NCI-H2029 treated with DMSO at 0.1 percent for 48 hours (cell line): ENCODE results near the gene DGCR8.

Experiments
- DNase-seq: peaks from one replicate; lab custom pipeline; 2025; lab: John Stamatoyannopoulos, UW

Gene DGCR8

DNA sequence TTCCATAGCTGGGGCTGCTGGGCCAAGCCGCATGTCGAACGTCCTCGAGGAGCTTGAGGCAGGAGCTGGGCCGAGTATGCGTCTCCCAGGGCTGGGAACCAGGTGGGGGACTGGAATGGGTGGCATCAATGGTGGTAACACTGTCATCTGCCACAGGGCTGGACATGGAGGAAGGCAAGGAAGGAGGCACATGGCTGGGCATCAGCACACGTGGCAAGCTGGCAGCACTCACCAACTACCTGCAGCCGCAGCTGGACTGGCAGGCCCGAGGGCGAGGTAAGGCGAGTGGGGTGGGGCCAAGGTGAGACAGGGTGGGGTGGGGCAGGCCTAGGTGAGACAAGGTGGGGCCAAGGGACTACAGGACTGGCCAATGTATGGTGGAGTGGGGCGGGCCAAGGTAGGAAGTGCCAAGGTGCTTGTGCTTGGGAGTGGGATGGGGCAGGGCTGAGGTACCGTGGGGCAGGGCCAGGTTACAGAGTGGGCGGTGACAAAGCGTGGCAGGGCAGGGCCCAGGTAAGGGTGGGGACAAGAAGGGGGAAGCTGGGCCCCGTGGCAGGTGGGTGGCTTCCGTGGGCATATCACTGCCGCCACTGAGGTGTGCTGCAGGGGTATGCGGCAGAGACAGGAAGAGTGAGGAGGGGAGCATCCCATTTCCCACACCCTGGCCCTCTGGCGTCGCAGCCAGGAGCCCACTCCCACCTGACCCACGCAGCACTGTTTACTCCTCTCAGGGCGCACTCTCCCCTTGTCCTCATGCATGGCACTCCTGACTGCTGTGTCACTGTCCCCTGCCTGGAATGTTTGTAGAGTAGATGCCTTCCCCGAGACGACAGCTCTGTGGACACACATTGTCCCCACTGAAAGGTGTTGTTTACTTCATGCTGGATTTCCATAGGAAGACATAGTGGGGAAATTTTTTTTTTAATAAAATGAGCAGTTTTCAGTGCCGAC is 27.5 kb upstream of the DGCR8 start:
- DNase-seq, result no peak

DNA sequence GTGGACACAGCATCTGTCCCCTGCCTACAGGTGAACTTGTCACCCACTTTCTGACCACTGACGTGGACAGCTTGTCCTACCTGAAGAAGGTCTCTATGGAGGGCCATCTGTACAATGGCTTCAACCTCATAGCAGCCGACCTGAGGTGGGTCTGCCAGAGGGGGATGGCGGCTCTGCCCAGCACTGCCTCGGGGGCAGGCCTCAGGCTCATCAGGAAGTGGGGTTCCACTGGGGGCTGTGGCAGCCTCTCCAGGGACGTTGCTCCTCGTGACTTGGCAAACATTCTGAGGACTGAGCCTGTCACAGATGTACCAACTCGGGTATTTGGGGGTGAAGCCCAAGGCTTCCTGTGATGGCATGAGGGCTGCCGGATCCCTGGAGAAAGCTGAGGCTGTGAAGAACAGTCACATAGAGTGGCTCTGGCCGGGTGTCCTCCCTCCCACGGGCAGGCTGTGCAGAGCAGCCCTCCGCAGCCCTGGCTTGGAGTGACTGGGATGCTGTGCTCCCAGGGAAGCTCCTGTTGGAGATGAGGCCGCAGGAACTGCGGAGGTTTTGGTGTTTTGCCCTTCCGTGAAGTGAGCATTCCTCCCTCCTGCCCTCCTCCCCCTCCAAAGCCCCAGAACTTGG is 26.5 kb upstream of the DGCR8 start:
- no peak for DNase-seq

DNA sequence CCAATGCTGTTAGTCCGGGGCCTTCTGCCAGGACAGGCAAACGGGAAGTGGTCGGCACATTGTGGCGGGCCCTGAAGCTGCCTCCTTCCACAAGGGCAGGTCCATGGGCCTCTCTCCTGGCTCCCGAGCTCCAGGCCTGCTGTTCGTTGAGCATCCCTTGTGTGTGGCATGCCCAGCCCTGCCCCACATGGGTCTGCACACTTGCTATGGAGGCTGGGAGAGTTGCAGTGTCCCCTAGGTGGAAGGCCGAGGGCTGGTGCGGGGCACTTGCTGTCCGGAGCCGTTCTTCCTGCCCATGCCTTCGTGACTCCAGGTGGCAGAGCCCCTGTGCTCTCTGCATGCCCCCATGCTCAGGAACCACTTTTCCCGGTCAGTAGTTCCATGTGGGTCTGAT is 26.0 kb upstream of the DGCR8 start:
- no peak for DNase-seq

DNA sequence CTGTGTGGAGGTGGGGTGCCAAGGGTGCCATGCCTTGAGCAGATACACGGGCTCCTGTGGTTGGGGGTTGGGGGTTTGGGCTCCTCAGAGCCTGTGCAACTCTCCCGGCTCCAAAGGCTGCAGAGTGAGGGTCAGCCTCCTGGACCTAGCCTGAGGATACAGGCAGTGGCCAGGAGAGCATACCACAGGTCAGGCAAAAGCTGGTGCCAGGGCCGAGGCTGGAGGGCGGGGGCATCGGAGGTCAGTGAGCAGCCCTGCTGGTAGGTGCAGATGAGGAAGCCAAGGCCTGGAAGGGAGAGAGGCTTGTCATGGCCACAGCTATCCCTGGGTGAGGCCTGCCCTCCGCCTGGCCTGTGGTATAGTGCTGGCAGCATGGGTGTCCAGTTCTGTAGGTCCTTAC is 25.6 kb upstream of the DGCR8 start:
- DNase-seq, result no peak

DNA sequence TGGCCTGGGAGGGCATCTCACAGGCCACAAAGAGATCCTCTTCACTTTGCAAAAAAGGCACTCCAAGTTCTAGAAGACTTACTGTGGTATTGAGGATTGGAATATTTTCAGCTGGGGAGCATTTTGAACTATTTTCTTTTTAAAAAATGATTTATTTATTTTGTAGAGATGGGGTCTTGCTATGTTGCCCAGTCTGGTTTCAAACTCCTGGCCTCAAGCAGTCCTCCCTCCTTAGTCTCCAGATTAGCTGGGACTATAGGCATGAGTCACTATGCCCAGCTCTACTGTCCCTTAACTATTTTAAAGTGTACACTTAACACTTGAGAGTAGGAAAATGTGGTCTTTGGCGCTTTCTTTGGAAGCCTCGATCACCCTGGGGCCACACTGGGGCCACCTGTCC is 24.9 kb upstream of the DGCR8 start:
- no peak for DNase-seq

DNA sequence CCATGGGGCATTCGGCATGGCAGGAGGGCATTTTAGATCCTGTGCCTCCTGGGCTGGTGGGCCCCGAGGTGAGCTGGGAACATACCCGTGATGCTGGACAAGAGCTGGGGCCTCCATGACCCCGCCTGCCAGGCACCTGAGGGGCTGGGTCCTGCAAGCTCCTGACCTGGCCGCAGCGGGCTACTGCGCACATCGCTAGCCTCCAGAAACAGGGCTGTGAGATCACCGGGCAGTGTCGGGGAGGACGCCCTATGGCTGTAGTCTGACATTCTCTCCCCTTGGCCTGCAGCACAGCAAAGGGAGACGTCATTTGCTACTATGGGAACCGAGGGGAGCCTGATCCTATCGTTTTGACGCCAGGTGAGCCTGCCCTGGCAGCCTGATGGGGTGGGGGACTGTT is 24.4 kb upstream of the DGCR8 start:
- no peak for DNase-seq

DNA sequence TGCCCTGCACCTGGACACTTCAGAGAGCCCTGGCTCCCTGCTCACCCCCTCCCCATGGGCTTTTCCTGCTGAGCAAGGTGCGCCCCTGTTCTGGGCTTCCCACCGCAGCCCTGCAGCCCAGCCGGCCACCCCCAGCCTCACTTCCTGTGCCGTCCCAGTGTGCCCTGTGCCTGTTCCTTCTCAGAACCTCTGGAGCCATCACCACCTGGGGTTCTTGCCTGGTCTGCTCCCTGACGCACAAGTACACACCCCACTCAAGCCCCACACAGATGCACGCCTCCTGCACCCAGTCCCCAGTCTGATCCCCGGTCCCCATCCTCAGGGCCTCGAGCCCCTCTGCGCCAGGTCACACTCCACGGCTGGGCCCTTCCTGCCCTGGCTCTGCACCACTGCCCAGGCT is 23.9 kb upstream of the DGCR8 start:
- no peak for DNase-seq

DNA sequence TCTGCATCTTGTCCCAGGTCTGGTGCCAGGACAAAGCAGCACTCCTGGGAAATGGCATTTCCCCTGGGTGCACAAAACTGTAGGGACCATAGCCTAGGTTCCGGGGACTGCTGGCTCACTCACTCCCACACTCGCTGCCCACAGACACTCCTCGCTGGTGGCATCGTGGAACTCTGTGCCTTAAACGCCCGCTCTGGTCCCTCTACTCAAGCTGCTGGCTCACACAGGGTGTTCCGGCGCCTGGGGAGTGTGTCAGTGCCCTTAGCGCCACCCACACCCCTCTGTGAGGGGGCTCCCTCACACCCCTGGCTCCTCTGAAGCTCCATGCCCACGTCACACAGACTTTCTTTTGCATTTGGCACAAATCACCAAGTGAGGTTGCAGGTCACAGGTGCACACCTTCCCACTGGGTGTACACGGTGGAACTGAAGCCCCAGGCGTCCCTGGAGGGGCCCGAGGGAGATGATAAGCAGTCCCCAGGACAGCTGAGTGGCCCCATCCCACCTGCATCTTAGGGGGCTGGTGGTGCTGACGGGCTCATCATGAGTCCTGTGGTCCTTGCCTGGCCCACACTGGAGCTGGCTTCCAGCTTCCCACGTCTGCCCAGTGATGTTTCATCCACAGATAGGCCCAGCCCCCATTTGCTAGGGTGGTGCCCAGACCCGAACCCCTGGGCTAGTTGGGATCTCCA is 23.2 kb upstream of the DGCR8 start:
- DNase-seq, result no peak

DNA sequence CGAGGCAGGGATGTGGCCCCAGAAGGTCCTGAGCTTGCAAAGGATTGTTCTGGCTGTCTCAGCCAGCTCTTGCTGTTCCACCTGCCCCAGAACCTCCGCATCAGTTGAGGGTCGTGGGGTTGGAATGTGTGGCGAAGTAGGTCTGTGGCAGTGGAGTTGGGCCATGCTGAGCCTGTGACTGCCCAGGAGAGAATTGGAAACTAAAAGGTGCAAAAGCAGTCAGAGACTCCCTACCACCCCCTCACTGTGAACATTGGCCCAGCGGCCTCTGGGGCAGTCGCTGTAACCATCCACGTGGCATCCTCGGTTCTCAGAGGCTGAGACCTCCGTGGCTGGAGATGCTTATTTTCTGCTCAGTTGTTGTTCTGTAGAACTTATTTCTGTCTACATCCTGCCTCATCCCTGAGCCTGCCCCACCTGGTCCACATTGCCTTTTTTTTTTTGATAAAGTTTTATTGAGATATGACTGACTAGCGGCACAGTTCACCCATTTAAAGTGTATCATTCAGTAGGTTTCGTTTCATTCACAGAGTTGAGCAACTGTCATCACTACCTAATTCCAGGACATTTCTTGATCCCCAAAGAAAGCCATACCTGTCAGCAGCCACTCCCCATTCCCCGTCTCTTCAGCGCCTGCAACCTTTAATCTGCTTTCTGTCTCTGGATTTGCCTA is 22.3 kb upstream of the DGCR8 start:
- no peak for DNase-seq

DNA sequence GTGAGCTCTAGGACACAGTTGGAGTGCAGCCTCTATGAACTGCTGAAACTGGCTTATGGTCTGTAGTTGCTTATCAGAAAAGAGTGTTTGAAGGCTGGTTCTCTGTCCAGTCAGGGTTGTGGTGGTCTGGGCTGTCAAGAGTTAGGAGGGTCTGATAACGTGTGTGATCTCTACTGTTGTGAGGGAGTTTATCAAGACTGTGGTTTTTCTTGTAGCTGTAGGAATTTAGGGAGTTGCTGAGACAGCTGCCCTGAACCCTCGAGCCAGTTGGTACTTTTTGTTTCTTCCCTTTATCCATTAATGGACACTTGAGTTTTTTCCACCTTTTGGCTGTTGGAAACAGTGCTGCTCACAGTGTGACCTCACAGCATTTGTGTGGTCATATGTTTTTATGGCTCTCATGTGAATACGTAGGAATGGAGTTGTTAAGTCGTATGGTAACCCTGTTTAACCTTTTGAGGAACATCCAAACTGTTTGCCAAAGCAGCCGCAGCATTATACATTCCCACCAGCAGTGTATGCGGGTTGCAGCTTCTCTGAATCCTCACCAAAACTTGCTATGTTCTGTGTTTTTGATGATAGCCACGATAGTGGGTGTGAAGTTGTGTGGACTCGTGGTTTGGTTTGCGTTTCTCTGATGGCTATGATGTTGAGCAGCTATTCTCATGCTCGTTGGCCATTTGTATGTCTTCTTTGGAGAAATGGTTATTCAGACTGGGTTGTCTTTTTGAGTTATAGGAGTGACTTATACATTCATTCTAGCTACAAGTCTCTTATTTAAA is 20.9 kb upstream of the DGCR8 start:
- no peak for DNase-seq

DNA sequence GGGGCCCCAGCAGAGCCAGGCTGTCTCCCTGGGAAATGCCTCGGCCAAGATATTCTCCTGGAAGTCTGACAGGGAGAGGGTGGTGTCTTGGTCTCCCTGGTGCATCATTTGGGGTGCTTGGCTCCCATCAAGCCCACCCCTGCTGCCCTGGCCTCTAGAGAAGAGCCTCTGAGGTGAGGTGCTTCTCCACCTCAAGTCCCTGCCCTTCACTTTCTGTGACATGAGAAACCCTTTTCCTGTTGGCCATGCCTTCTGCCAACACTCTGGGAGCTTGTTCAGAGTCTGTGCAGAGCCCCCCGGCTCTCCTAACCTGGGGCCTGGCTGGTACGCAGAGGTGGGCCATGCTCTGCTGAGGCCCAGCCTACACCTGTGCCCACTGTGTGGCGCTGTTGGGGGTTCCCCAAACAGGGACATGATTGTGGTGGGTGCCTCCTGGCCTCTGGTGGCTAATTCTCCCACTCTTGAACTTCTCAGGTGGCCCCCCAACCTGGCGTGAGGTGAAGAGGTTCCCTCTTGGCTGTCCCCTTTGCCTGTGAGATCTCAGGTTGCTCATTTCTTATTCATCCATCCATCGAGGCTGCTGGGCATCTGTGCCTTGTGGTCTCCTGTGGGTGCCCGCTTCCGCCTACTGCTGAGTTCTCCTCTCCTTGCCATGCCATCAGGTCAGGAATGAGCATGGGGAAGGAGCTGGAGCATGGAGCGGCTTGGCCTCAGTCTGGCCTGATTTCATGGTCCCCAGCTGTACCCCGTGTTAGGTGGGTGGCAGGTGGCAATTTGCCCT is 19.2 kb upstream of the DGCR8 start:
- DNase-seq, result no peak

DNA sequence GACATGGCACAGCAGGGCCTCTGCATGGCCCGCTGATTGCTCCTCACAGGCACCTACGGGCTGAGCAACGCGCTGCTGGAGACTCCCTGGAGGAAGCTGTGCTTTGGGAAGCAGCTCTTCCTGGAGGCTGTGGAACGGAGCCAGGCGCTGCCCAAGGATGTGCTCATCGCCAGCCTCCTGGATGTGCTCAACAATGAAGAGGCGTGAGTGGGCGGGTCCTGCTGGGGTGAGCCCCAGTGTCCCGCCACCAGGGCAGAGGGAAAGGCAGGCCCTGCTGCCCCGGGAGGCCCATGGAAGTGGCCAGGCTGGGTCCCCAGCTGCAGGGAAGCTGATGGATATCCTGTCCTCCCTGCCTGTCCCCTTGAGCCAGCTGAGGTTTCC is 18.6 kb upstream of the DGCR8 start:
- no peak for DNase-seq

DNA sequence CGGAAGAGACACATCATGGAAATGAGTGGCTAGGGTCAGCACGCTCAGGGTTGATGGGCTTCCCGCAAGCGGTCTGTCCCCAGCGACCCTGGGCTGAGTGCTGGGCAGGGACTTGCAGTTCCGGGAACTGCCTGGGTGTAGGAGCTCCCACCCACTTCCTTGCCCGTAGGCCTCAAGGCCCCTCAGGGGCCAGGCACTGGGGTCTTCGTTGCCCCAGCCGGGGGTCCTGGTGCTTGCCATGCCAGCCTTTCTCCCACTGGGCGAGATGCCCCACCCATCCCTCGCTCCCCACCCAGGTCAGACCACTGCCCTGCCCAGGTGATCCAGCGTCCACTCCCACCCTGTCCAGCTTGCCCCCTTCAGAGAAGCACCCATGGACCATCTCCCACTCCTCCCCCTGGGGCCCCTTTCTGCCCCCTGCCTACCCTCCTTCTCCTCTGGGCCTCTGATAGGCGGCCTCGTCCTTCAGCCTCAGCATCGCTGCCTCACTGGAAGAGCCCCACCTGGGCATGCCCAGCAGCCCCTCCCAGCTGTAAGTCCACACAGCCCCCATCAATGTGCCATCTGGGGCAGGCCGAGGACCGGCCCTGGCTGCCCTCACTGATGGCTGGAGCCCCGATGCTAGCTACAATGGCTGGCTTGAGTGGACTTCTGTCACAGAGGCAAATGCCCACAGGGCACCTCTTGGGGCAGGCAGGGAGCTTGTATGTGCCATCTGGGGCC is 17.8 kb upstream of the DGCR8 start:
- no peak for DNase-seq

DNA sequence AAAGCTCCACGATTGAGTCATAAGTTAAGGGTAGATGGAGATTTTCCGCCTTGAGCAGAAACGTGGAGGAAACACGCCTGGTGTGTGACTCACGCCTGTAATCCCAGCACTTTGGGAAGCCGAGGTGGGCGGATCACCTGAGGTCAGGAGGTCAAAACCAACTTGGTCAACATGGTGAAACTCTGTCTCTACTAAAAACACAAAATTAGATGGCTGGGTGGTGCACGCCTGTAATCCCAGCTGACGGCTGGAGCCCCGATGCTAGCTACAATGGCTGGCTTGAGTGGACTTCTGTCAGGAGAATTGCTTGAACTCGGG is 17.3 kb upstream of the DGCR8 start:
- no peak for DNase-seq

DNA sequence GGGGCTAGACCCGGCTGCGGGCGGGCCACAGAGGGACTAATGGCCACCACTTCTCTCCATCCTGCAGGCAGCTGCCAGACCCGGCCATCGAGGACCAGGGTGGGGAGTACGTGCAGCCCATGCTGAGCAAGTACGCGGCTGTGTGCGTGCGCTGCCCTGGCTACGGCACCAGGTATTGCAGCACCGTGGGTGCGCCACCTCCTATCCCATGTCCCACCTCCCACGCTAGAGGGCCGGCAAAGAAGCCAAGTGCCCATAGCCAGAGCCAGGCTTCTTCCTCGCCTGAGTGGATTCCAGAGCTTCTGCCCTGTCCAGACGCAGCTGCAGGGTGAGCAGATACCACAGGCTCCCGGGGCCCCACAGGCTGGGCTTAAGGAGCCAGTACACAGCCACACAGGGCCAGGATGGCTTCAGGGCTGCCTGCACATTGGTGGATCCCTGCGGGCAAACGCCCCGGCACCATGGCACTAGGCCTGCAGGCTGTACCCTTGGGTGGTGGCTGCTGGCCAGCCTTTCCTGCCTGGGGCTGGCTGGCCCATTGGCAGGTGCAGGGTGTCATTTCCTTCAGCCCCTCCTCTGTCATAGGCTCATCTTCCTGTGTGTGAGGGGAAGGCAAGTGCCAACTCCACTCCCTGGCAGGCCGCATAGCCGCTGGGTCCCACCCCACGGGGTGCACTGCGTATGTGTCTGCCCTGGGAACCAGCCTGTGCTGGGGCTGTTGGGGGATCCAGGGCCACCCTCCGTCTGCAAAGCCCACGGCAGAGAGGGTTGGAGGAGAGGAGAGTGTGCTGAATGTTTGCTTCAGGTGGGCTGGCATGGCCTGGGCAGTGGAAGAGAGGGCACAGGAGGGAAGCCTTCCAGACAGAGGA is 16.5 kb upstream of the DGCR8 start:
- no peak for DNase-seq

DNA sequence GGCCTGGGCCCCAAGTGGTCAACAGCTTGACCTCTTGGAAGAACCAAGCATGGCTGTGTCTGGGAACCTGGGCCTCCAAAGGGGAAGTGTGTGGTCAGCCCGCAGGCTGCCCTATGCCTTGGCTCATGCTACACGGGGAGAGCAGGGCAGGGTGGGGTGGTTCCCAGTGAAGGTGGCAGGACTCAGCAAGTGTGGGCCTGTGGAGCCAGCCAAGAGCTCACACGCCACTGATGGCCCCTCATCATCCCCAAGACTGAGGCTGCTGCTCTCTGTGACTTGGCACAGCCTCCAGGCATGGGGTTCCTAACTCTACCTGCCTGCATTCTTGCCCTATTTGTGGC is 15.9 kb upstream of the DGCR8 start:
- DNase-seq, result no peak

DNA sequence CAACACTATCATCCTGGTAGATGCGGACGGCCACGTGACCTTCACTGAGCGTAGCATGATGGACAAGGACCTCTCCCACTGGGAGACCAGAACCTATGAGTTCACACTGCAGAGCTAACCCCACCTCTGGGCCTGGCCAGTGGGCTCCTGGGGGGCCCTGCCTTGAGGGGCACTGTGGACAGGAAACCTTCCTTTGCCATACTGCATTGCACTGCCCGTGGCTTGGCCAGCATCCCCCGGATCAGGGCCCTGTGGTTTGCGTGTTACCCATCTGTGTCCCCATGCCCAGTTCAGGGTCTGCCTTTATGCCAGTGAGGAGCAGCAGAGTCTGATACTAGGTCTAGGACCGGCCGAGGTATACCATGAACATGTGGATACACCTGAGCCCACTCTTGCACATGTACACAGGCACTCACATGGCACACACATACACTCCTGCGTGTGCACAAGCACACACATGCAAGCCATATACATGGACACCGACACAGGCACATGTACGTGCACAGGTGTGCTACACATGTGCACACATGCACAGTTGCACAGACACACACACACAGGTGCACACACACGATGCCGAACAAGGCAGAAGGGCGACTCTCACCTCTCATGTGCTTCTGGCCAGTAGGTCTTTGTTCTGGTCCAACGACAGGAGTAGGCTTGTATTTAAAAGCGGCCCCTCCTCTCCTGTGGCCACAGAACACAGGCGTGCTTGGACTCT is 15.3 kb upstream of the DGCR8 start:
- DNase-seq, result no peak

DNA sequence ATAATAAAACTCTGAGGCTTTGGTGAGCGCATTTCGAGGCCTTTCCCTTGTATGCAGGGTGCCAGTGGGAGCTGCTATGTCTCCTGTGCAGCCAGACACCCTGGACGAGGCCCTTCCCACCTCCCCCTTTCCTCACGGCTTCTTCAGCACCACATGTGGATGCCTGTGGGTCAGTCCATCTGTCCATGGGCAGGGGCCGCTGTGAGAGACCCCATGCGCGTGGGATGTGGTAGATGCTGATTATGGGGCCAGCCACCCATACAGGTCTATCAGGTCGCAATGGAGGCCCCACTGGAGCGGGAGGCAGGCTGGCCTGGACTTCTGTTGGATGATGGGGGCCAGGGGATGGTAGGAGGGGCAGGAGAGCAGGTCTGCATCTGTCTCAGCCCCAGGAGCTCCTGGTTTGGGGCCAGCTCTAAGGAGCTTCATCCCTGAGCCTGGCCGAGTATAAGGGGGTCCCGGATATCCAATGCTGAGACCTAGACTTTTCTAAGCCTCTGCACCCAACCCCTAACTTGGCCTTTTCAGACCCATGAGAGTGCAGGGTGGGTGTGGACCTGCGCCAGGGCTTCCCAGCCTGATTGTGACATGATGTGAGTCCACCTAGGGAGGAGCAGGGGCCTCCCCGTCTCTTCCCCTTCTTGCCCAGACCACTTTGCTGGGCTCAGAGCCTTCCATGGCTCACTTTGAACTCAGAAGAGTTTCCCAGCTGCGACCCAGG is 14.0 kb upstream of the DGCR8 start:
- DNase-seq, result no peak
